Psoas muscle (tissue), 8 donors: ENCODE data around the gene TSG101. TPM values are rescaled to one million over a fixed set of nuclear protein-coding genes. Genes with fewer than 3 reads are reported as not detected.

Source experiments
- ATAC-seq, 4 donors: fragments of 200-7000 bp; cut with Tn5 transposase; one replicate each; pipeline ENCODE4 v1.9.1; 2020; ENCODE audit warnings: moderate library complexity in 3 of 4, mild to moderate bottlenecking in 2 of 4
- DNase-seq, 2 donors: peaks; one replicate each; pipeline ENCODE4 v3.0.0-alpha.2; 2020
- H3K27ac ChIP-seq: fragments of 200-600 bp; one replicate; pipeline ENCODE4 v1.8.0; 2022
- H3K27me3 ChIP-seq, 3 donors: fragments of 200-600 bp in 1 of 3; one replicate each; pipeline versions ENCODE4 v1.6.1 to v1.8.0; 2013 to 2022; ENCODE audit warnings: low read length in 2 of 3, mild to moderate bottlenecking in 2 of 3, moderate library complexity in 1 of 3; ENCODE audit not compliant: insufficient read depth in 3 of 3
- H3K36me3 ChIP-seq, 2 donors: fragments of 200-600 bp in 1 of 2; one replicate each; pipeline versions ENCODE4 v1.6.1 to v1.8.0; 2013 to 2022; ENCODE audit warnings: low read depth in 1 of 2, mild to moderate bottlenecking in 1 of 2, moderate library complexity in 1 of 2; ENCODE audit not compliant: insufficient read depth in 1 of 2
- H3K4me1 ChIP-seq: fragments of 200-600 bp; one replicate; pipeline ENCODE4 v1.8.0; 2022
- H3K4me3 ChIP-seq: fragments of 200-600 bp; one replicate; pipeline ENCODE4 v1.8.0; 2022; ENCODE audit warnings: mild to moderate bottlenecking
- H3K9me3 ChIP-seq: fragments of 200-600 bp; one replicate; pipeline ENCODE4 v1.8.0; 2022
- WGBS, 3 donors: extraction: QIAGEN DNeasy Blood & Tissue Kit; methylation state at CpG; one replicate each; pipeline versions ENCODE4 v1.1.6 to v1.1.7; 2013; 5-methylcytosine and 5-hydroxymethylcytosine counted together
- intact Hi-C, 2 donors: fragments of 100-400 bp; cut with DNase I; formaldehyde crosslinking; loops; one replicate each; pipeline versions ENCODE4 v1.11.0 to v1.14.2; 2022
- polyA plus RNA-seq, 3 donors: library from polyadenylated mRNA; stranded (reverse); fragments of 200-250 nt; gene quantifications; one replicate each; pipeline ENCODE4 v1.2.3, GENCODE V29; 2013
- total RNA-seq, 4 donors: library from RNA; stranded (reverse); fragmentation: NEBNext Ultra II Directional in 2 of 4; extraction: Animal tissue kit (Norgen Biotek cat#: 25700) in 2 of 4; gene quantifications; one replicate each; pipeline versions ENCODE4 v1.2.1 to v1.2.4, GENCODE V29; 2021 to 2023
- TF ChIP-seq, protein P1 (sequence below): fragments of 200-600 bp; IDR thresholded peaks from one replicate; pipeline ENCODE4 v1.8.0; 2022; ENCODE audit warnings: antibody characterized with exemption
- donor health status: healthy with polysubstance abuse.
- donor health status: DM: no; HTN: no; CAD: no; lungs with moderate emphysema.
- donor health status: Bipolar disorder and iron deficiency.
- donor health status: healthy.
- donor health status: DM: yes; HTN: yes; CAD: no.
- donor health status: DM: no; HTN: no; CAD: no.
- donor health status: DM: no; HTN: no; CAD: no.
- donor health status: DM: yes; HTN: yes; CAD: no.

TSG101 gene
- total and polyA plus RNA-seq, 7 donors: 53.2 to 143 (median 78.1) TPM

- DNase-seq: no peak
- Histone ChIP-seq H3K27ac (no peak overlapping the region), H3K4me1 (no peaks in the 10 kb centered on the region), H3K27me3 (no peaks in the 10 kb centered on the region), H3K4me3 (no peak overlapping the region), H3K9me3 (no peaks in the 10 kb centered on the region), H3K36me3 (peaks cover 4 to 63% of the 10 kb centered on the region in 2 donors)
- TF ChIP-seq, protein P1, sequence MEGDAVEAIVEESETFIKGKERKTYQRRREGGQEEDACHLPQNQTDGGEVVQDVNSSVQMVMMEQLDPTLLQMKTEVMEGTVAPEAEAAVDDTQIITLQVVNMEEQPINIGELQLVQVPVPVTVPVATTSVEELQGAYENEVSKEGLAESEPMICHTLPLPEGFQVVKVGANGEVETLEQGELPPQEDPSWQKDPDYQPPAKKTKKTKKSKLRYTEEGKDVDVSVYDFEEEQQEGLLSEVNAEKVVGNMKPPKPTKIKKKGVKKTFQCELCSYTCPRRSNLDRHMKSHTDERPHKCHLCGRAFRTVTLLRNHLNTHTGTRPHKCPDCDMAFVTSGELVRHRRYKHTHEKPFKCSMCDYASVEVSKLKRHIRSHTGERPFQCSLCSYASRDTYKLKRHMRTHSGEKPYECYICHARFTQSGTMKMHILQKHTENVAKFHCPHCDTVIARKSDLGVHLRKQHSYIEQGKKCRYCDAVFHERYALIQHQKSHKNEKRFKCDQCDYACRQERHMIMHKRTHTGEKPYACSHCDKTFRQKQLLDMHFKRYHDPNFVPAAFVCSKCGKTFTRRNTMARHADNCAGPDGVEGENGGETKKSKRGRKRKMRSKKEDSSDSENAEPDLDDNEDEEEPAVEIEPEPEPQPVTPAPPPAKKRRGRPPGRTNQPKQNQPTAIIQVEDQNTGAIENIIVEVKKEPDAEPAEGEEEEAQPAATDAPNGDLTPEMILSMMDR: no peak
- intact Hi-C loops: no loop called here
- 85 to 88% (median 87%) methylated on average over 1 of the region's 1 CpG for WGBS, 3 donors
- ATAC-seq: no peak
Measured at GRCh38 chr11:18536209-18536608, 9.5 kb upstream of the TSG101 start.

DNA sequence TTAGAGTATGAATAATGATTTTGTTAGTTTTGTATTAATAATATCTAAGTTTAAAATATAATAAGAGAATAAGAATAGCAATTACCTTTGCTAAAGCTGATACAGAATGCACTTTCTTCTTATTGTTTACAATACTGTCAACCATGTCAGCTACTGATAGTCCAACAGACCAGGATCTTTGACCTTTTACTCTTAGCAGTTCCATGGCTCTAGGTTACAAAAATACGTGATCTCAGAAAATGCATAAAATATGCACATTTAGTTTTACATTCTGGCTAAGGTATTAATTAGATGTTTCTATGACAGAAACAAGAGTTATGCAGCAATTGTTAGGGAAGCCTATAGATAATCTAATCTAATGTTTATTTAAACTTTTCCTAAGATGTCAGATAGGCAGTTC lies 7.5 kb upstream of the TSG101 start:
- Histone ChIP-seq H3K36me3 (peaks cover 4 to 64% of the 10 kb centered on the region in 2 donors), H3K4me3 (no peak overlapping the region), H3K9me3 (no peaks in the 10 kb centered on the region), H3K27me3 (no peaks in the 10 kb centered on the region), H3K4me1 (no peaks in the 10 kb centered on the region), H3K27ac (no peak overlapping the region)
- WGBS, 3 donors: 93 to 98% (median 94%) methylated on average over 1 of the region's 1 CpG
- DNase-seq (no peak), ATAC-seq (no peak)
- intact Hi-C loops: no loop called here
- TF ChIP-seq, protein P1: no peak

GRCh38 chr11:18533365-18533764 lies 6.6 kb upstream of the TSG101 start:
- TF ChIP-seq, protein P1: no peak
- H3K27ac ChIP-seq: no peak overlapping the region
- no peaks in the 10 kb centered on the region for H3K27me3 ChIP-seq
- H3K36me3 ChIP-seq: peaks cover 4 to 69% of the 10 kb centered on the region in 2 donors
- intact Hi-C loops: no loop called here
- DNase-seq (no peak), ATAC-seq (no peak)
- no peaks in the 10 kb centered on the region for H3K4me1 ChIP-seq
- H3K9me3 ChIP-seq: no peaks in the 10 kb centered on the region
- no peak overlapping the region for H3K4me3 ChIP-seq
- 90 to 92% (median 91%) methylated on average over 3 of the region's 3 CpGs for WGBS, 3 donors

DNA sequence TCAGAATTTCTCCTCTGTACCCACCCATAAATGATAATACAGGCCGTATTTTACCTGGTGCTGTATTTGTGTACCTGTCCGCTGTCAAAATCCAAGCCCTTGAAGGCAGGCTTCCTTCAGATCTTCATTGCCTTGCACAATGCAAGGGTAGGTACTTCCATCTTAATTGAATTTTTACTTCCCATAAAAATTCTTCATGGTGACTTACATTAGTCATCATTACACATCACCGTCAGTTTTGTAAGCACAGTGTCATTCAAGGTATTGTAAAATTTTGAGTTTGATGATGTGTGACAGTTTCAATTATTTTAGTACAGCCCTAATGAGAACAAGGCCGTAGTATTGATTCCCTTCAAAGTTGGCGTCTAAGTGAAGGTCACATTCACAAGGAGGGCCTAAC lies 770 bp upstream of the TSG101 start:
- peaks cover 0 to 46% of the 10 kb centered on the region in 2 donors for H3K36me3 ChIP-seq
- H3K27ac ChIP-seq: peak overlapping the region; percentile 99
- no peaks in the 10 kb centered on the region for H3K27me3 ChIP-seq
- peaks cover 27% of the 10 kb centered on the region for H3K4me1 ChIP-seq
- H3K9me3 ChIP-seq: no peaks in the 10 kb centered on the region
- intact Hi-C loops: loop anchor here (2.0 to 10.0 kb wide), 4 partner anchors 61 to 1690 kb away; partner anchors contain the start of genes GTF2H1 (in 1 of the 2), HPS5 (in 1 of the 2) and UEVLD (in 1 of the 2)
- DNase-seq (no peak), ATAC-seq (peak; percentile 14 to 53 (median 26))
- TF ChIP-seq, protein P1: no peak
- WGBS, 3 donors: 26 to 33% (median 28%) methylated on average over 5 of the region's 5 CpGs
- H3K4me3 ChIP-seq: peak overlapping the region; percentile 96

DNA sequence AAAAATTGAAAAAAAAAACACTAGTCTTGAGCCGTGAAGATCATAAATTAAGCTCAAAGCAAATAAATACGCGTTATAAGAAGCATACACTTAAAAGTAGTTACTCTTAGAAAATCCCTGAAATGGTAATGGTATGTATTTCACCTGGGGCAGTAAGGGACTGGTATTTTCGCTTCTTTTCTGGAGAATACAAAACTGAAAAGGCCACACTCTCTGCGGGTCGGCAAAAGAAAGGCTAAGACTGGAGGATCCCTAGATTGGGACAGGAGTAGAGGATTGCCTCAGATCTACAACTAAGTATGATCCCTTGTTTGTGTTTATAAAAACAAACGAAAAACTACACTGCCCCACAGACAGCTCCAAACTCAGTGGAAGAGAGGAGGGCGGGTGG lies 617 bp downstream of the TSG101 start:
- TF ChIP-seq, protein P1: no peak
- H3K9me3 ChIP-seq: no peaks in the 10 kb centered on the region
- no peak for ATAC-seq
- H3K4me1 ChIP-seq: peaks cover 27% of the 10 kb centered on the region
- H3K4me3 ChIP-seq: peak overlapping the region; percentile 96
- no peak for DNase-seq
- intact Hi-C loops: loop anchor here (2.0 to 10.0 kb wide), 4 partner anchors 63 to 1689 kb away; partner anchors contain the start of genes GTF2H1 (in 1 of the 2), HPS5 (in 1 of the 2) and UEVLD (in 1 of the 2)
- 0 to 1% (median 1%) methylated on average over 7 to 8 of the region's 8 CpGs for WGBS, 3 donors
- H3K36me3 ChIP-seq: peaks cover 0 to 40% of the 10 kb centered on the region in 2 donors
- H3K27ac ChIP-seq: peak overlapping the region; percentile 99
- no peaks in the 10 kb centered on the region for H3K27me3 ChIP-seq
